Stimulated activated CD4-positive, alpha-beta T cell treated with anti-CD3 and anti-CD28 coated beads, Interleukin-12 subunit alpha, Interleukin-12 subunit beta, amount 100 ng/mL, for 24 hours (primary cell): ENCODE measurements around the gene LPIN3.

ENCODE experiments used
- DNase-seq, 2 experiments: peaks; one replicate each; pipeline ENCODE4 v3.0.0-alpha.2; 2020; ENCODE audit warnings: low read depth in 2 of 2

LPIN3 gene

GRCh38 chr20:41366546-41367392 lies 26.1 kb downstream of the LPIN3 start, which contains the start of gene EMILIN3:
Gene EMILIN3, minus strand, starts transcription at chr20:41366818. Its CDS starts 184 bp downstream, at chr20:41366634.
- DNase-seq: no peak

- DNase-seq: no peak
Measured at GRCh38 chr20:41367393-41367695, 26.7 kb downstream of the LPIN3 start.

- DNase-seq: no peak
Measured at GRCh38 chr20:41367956-41368355, 27.3 kb downstream of the LPIN3 start.

- DNase-seq: no peak
Measured at GRCh38 chr20:41369673-41370072, 29.1 kb downstream of the LPIN3 start.

GRCh38 chr20:41370176-41370575 lies 29.6 kb downstream of the LPIN3 start:
- DNase-seq: no peak

- DNase-seq: no peak
Measured at GRCh38 chr20:41371371-41371770, 30.8 kb downstream of the LPIN3 start.

GRCh38 chr20:41373251-41373783 lies 32.7 kb downstream of the LPIN3 start:
- no peak for DNase-seq

GRCh38 chr20:41373931-41374920 lies 33.6 kb downstream of the LPIN3 start:
- no peak for DNase-seq

- DNase-seq: no peak
Measured at GRCh38 chr20:41375846-41376245, 35.2 kb downstream of the LPIN3 start.

- DNase-seq: no peak
Measured at GRCh38 chr20:41376349-41376748, 35.7 kb downstream of the LPIN3 start.

GRCh38 chr20:41377275-41377674 lies 36.7 kb downstream of the LPIN3 start:
- DNase-seq: no peak

- no peak for DNase-seq
Measured at GRCh38 chr20:41379551-41379950, 38.9 kb downstream of the LPIN3 start.

GRCh38 chr20:41380551-41381193 lies 40.1 kb downstream of the LPIN3 start:
- DNase-seq: no peak

GRCh38 chr20:41382791-41383305 lies 42.2 kb downstream of the LPIN3 start:
- no peak for DNase-seq

- DNase-seq: no peak
Measured at GRCh38 chr20:41386502-41387427, 46.1 kb downstream of the LPIN3 start.

- no peak for DNase-seq
Measured at GRCh38 chr20:41387444-41387851, 46.8 kb downstream of the LPIN3 start.

GRCh38 chr20:41390889-41391288 lies 50.3 kb downstream of the LPIN3 start:
- DNase-seq: no peak

- no peak for DNase-seq
Measured at GRCh38 chr20:41391587-41392001, 51.0 kb downstream of the LPIN3 start.

- DNase-seq: no peak
Measured at GRCh38 chr20:41392295-41392694, 51.7 kb downstream of the LPIN3 start.
